GM18907 (cell line): ENCODE results near the gene PNLDC1.
"Not testable (repeated sequence)": the region's sequence is repeated elsewhere in the genome, so short reads cannot be mapped to it uniquely, and the experiment has no call there.

ENCODE experiments used
- ATAC-seq: cut with Tn5 transposase; IDR thresholded peaks from one replicate; pipeline ENCODE4 v1.9.1; 2021; ENCODE audit warnings: mild to moderate bottlenecking, moderate library complexity; ENCODE audit not compliant: unreplicated experiment

The PNLDC1 gene

DNA sequence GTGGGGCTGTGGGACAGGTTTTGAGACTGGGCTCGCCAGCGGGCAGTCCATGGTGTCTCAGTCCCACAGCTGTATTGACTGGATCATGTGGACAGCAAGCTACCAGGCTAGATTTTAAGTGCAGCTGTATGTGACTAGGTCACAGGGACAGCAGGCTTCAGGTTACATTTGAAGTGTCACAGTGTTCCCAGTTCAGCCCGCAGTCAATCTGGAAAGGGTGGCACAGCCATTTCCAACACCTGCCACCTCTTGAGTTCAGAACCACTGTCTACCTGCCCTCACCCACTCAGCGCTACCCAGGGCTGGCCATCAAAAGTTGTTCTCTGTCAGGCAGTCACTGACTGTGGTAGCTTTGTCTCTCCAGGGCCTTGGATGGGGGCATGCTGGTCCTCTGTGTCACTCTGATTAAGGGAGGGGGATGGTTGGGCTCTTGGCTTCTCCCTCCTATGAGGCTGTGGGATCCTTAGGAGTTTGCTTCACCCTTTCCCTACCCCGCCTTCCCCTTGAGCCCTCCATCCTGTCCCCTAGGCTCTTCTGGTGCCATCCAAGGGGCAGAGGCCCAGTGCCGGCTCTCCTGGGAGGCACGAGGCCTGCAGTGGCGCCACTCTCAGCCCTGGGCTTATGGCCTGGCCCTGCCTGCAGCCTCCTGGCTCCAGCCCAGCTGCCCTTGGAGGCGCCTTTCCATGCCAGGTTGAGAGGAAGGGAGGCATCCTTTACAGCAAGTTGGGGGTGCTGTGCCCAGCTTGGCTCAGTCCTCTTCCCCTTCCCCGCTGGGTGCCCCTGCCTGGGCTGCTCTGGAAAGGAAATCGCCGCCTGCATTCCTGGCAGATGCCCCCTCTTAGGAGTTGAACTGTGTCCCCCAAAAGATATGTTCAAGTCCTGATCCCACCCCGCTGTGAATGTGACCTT, 44.9 kb downstream of the PNLDC1 start:
- ATAC-seq: no peak

DNA sequence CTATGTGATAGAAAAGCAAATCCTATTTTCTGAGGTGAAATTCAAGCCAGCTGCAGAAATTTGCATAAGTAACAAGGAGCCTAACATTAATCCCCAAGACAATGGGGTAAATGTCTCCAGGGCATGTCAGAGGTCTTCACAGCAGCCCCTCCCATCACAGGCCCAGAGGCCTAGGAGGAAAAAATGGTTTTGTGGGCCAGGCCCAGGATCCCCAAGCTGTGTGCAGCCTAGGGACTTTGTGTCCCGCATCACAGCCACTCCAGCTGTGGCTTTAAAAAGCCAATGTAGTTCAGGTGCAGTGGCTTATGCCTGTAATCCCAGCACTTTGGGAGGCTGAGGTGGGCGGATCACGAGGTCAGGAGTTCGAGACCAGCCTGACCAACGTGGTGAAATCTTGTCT, 48.5 kb downstream of the PNLDC1 start:
- ATAC-seq: not testable (repeated sequence)

DNA sequence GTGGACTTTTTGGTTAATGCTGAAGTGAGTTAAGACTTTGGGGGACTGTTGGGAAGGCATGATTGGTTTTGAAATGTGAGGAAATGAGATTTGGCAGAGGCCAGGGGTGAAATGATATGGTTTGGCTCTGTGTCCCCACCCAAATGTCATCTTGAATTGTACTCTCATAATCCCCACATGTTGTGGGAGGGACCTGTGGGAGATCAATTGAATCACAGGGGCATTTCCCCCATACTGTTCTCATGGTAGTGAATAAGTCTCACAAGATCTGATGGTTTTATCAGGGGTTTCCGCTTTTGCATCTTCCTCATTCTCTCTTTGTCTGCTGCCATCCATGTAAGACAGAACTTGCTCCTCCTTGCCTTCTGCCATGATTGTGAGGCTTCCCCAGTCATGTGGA, 49.8 kb downstream of the PNLDC1 start:
- not testable (repeated sequence) for ATAC-seq

DNA sequence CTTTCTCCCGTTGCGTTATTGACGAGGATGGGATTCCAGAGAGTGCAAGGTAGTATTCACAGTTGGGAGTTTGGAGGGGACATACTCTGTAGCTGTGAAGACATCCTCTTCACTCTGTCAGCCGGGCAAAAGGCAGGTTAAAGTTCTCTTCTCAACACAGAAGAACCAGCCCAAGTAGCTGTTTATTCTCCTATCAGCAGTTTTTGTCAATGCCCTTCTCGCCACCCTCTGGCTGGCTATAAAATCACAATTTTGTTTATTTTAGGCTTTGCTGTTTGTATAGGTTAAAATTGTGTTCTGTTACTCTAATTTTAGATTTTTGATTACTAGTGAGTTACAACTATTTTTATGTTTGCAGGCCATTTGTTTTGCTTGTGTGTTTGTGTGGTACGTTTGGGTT, 52.8 kb downstream of the PNLDC1 start:
- ATAC-seq: no peak

DNA sequence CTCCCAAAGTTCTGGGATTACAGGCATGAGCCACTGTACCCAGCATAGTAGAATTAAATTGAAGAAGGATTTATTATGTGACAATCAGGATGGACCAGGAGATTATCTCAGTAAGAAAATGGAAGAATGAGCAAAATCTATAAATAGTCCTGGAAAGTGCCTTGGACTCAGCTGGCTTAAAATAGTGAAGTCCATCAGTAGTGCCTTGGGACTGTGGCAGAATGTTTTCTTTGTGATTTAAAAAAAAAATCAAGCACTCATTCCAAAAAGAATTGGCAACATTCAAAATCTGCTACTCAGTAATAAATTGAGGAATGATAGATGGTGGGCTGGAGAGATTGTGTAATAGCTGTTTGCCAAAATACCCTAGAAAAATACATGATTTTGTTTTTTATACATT, 53.7 kb downstream of the PNLDC1 start:
- ATAC-seq: no peak

DNA sequence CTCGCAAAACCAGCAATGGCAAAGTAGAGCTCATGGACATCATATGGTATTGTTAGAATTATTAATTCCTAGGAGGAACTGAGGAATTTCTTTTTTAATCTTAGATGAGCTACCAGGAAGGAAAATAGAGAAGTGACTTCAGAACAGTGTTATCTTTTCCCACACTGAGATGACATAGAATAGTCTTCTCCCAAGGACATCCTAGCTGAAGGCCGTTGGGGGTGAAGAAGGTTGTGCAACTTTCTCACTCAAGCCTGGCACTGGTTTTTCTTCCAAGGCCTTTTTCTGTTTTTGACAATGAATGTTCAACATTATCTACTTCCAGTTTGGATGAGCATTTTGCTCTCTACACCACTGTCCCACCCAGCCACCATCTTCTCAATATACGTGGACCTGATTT, 54.9 kb downstream of the PNLDC1 start:
- ATAC-seq: no peak

DNA sequence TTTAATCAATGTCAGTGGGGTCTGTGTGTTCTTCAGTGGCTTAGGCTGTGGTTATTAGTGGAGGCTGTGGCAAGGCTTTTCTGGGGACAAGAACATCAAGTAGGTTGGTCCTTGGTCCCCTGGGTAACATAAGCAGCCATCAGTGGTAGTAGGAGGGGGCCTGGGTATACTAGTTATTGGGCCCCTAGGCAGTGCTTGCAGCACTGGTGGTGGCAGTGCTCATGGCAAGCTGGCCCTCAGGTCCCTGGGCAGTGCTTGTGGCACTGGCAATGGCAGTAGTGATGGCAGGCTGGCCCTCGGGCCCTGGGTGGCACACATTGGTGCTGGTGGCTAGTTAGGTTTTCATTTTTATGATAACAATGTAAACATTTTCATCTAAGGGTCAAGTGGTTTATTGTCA, 58.2 kb downstream of the PNLDC1 start:
- ATAC-seq: no peak

DNA sequence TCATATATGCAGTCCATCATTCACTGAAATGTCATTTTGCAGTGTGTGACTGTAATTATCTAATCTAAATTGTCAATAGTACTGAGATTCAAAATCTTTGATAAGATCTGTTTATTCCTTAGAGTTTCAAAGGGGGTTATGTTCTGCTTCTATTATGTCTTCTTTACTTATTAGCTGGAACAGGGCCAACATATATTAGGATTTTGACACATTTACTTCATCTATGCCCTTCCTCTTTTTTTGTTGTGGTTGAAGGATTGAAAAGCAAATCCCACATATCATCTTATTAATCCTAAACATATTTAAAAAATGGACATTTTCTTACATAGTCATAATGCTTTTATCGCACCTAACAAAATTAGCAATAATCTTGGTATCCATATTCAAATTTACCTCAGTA, 60.4 kb downstream of the PNLDC1 start:
- no peak for ATAC-seq

DNA sequence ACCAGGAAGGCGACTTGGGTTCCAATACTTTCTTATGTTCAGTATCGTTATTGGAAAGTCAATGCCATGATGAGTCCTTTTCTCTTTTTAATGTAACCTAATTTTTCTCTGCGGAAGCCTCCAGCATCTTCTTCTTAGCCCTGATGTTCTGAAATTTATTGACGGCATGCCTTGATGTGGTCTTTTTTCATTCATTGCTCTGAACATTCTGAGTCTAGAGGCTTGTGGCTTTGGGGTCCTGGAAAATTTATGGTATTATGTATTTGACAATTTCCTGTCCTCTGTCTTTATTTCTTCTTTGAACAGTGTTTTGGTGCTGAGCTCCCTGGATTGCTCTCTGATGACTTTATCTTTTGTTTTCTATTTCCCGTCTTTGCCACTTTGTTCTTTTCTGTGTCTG, 62.0 kb downstream of the PNLDC1 start:
- ATAC-seq: no peak

DNA sequence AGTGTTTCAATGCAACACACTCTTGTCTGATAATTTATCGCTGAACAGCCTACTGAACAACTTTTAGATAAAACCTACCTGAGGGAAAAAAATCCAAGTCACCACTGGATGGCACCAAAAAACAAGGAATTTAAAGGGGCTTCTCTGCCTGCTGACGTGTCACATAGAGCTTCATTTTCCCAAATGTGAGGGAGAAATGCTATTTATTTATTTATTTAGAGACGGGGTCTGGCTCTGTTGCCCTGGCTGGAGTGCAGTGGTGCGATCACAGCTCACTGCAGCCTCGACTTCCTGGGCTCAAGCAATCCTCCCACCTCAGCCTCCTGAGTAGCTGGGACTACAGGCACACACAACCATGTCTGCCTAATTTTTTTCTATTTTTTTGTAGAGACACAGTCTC, 63.3 kb downstream of the PNLDC1 start:
- ATAC-seq: not testable (repeated sequence)

DNA sequence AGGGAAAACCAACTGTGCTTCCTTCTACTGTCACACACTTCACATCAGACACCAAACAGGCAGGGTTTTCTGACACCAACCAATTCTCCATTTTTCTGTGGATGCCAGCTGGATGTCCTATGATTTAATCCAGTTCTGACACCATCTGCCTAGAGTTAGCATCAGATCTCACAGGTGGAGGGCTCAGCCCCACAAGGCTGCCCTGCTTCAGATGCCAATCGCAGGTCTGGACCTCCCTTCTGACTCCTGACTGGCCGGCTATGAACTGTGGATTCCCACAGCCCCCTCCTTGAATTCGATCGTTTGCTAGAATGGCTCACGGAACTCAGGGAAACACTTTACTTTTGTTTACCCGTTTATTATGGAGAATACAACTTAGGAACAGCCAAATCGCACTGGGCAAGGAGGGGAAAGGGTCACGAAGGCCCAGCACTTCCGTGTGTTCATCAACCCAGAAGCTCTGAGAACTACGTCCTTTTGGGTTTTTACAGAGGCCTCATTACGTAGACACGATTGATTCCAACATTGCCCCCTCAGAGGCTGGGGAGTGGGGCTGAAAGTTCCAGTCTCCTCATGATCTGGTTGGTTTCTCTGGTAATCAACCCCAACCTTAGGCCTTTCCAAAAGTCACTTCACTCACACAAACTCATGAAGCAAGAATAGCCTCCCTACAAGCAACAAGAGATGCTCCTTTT, 65.3 kb downstream of the PNLDC1 start:
- no peak for ATAC-seq

DNA sequence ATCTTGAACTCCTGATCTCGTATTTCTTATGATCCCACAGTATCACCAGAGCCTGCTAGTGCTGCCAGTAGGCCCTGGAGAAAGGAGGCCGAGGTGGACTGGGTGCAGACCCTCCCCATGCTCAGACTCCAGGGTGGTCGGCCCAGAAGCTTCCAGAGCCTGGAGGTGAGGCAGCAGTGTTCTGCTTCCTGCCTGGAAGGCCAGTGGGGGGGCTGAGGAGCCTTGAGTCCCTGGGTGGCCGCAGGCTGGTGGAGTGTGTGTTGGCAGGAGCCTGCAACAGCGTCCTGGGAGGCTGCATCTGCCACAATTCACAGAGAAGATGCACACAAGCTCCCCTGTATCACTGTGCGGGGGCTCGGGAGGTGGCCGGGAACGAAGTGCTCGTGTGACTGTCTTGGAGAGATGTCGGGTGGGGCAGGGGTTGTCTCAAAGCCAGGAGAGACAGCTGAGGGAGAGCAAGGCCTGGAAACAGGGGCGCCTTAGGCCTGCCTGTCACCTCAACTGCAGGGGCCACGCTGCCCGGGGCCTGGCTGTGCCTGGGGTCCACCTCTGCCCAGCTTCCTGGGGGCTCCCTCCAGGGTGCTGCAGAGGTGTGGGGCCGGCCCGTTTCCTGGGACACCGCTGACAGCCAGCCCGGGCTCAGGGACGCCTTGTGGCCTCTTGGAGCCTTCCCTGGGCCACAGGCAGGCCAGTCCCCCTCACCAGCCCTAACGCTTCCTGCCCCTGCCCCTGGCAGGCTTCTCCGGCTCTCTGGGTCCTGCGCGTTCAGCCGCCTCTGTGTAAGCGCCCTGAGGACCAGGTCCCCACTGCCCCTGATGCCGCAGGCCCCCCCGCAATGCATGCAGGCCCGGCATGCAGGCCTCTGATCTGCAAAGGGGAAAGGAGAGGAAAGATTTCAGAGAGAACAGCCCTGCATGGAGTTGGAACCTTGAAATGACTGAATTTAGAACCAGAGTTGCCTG, 66.5 kb downstream of the PNLDC1 start:
- ATAC-seq: no peak
